Breast epithelium (tissue), 3 donors: ENCODE measurements around the gene FAM174B.

Experiments
- POLR2AphosphoS5 ChIP-seq, 3 donors: sonication (generic); formaldehyde crosslinking; IDR thresholded peaks; one replicate each; pipeline ENCODE4 v1.6.1; 2017; ENCODE audit warnings: antibody characterized with exemption in 3 of 3
- TF ChIP-seq, protein P1 (sequence below), 3 donors: fragments of 450-650 bp; IDR thresholded peaks; one replicate each; pipeline ENCODE4 v1.5.1; 2016 to 2017; ENCODE audit warnings: antibody characterized with exemption in 3 of 3, mild to moderate bottlenecking in 3 of 3, moderate library complexity in 3 of 3

DNA sequence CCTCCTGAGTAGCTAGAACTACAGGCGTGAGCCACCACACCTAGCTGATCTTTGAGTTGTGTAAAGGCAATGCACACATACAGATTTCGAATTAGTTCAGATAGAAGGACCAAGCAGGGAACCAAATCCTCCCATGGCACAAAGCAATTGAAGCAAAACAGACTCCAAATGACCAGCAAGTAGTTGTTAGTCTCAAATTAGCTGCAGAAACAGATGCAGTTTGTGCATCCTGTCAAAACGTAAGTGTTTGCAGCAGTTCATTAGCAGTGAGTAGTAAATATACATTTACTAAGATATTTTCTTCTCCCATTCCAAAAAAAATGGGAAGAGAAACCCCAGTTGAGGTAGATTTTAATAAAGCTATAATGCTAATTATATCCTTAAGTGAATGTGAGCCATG, 15.8 kb upstream of the FAM174B start:
- TF ChIP-seq, protein P1, sequence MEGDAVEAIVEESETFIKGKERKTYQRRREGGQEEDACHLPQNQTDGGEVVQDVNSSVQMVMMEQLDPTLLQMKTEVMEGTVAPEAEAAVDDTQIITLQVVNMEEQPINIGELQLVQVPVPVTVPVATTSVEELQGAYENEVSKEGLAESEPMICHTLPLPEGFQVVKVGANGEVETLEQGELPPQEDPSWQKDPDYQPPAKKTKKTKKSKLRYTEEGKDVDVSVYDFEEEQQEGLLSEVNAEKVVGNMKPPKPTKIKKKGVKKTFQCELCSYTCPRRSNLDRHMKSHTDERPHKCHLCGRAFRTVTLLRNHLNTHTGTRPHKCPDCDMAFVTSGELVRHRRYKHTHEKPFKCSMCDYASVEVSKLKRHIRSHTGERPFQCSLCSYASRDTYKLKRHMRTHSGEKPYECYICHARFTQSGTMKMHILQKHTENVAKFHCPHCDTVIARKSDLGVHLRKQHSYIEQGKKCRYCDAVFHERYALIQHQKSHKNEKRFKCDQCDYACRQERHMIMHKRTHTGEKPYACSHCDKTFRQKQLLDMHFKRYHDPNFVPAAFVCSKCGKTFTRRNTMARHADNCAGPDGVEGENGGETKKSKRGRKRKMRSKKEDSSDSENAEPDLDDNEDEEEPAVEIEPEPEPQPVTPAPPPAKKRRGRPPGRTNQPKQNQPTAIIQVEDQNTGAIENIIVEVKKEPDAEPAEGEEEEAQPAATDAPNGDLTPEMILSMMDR (IDR thresholded peaks at IDR 0.05) = no peak
- no peak for TF ChIP-seq POLR2AphosphoS5 (IDR thresholded peaks at IDR 0.05)
